Choroid plexus epithelial cell (primary cell): Measurements from ENCODE around the gene TNFRSF1A.

Experiments used
- DNase-seq: peaks from one replicate; pipeline ENCODE4 v3.0.0-alpha.2; 2010; ENCODE audit warnings: low read depth
- H3K4me3 ChIP-seq: 2 replicates; pipeline ENCODE4 v1.5.1; 2011; ENCODE audit warnings: low read depth, mild to moderate bottlenecking, control low read depth, low read length, moderate library complexity
- TF ChIP-seq, protein P1 (sequence below): conservative IDR thresholded peaks from 2 replicates; pipeline ENCODE4 v1.5.1; 2011; ENCODE audit warnings: low read depth, mild to moderate bottlenecking, control low read depth, inconsistent platforms, low read length, moderate library complexity

Gene TNFRSF1A

DNA sequence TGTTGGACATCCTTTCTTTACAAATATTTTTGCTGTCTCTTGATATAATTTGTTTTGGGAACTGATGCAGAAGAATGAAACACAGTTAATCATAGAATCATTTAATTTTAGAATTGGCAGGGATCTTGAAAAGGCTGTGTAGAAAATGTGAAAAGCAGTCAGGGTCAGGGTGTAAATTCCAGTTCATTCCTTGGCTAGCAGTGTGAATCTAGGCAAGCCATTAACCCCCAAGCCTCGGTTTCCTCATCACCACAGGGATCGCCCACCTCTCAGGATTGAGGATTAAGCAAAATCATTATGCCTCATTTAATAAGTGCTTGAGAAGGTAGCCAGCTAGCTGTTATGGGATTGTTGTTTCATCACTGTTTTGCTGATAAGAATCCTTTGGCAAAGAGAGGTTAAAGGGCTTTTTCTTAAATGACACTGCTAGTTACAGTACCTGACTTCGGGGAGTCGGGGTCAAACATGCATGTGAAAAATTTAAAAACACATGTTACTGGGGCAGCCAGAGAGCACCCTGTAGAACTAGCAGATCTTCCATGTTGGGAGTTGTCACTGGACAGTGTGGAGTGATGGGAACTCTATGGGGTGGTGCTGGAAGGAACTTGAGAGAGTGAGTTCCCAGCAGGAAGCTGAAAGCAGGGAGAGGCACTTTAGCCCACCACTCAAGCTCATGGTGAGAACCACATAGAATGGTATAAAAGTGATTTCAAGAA is 10.7 kb downstream of the TNFRSF1A start:
- DNase-seq, result no peak
- no peak overlapping the region for H3K4me3 ChIP-seq
- TF ChIP-seq, protein P1, sequence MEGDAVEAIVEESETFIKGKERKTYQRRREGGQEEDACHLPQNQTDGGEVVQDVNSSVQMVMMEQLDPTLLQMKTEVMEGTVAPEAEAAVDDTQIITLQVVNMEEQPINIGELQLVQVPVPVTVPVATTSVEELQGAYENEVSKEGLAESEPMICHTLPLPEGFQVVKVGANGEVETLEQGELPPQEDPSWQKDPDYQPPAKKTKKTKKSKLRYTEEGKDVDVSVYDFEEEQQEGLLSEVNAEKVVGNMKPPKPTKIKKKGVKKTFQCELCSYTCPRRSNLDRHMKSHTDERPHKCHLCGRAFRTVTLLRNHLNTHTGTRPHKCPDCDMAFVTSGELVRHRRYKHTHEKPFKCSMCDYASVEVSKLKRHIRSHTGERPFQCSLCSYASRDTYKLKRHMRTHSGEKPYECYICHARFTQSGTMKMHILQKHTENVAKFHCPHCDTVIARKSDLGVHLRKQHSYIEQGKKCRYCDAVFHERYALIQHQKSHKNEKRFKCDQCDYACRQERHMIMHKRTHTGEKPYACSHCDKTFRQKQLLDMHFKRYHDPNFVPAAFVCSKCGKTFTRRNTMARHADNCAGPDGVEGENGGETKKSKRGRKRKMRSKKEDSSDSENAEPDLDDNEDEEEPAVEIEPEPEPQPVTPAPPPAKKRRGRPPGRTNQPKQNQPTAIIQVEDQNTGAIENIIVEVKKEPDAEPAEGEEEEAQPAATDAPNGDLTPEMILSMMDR, result no peak

DNA sequence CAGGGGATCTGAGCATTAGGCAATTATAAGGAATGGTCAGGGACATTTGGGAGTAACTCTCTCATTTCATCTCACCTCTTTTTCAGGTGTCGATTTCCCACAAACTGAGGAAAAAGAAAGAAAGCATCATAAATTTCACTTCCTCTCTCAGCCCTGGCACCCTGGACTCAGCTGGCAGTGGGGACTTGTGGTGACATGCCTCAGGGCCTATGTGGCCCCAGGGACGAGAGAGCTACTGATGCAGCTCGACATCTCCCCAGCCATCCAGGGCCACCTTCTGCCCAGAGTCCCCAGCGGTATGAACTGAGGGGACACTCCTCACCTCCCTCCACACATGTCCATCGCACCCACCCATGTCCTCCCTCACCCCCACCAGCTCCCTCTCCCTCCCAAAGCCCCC is 11.7 kb downstream of the TNFRSF1A start:
- TF ChIP-seq, protein P1, result no peak
- H3K4me3 ChIP-seq, result no peak overlapping the region
- no peak for DNase-seq

GRCh38 chr12:6329703-6330064 is 12.2 kb downstream of the TNFRSF1A start:
- DNase-seq, result no peak
- H3K4me3 ChIP-seq, result no peak overlapping the region
- TF ChIP-seq, protein P1, result no peak

- H3K4me3 ChIP-seq, result no peak overlapping the region
- DNase-seq, result no peak
- TF ChIP-seq, protein P1, result no peak
Observed at GRCh38 chr12:6328945-6329702, 12.8 kb downstream of the TNFRSF1A start.

DNA sequence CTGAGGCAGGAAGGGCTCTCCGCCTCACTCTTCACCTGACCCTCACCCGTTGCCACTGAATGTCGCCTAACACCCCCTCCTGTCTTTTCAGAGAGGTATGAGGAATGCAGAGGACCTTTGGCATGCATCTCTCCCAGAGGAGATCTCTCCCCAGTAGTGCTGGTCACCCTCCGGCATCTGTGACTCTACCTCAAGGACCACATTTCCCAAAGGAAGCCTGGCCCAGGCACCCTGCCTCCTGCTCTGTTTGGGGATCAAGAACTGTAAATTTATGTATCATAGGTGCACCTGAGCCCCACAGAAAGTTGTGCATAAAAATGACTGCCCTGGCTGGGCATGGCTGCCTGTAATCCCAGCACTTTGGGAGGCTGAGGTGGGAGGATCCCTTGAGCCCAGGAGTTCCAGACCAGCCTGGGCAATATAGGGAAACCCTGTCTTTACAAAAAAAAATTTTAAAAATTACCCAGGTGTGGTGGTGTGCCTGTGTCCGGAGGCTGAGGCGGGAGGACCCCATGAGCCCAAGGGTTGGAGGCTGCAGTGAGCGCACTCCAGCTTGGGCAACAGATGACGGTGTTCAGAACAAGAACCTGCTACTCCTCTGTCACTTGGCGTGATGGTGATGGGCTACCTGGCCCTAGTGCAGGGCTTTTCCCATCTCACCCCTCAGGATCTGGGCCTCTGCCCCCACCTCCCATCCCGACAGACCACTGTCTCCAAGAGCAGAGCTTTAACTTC is 13.7 kb downstream of the TNFRSF1A start:
- TF ChIP-seq, protein P1, result no peak
- no peak for DNase-seq
- H3K4me3 ChIP-seq, result no peak overlapping the region

DNA sequence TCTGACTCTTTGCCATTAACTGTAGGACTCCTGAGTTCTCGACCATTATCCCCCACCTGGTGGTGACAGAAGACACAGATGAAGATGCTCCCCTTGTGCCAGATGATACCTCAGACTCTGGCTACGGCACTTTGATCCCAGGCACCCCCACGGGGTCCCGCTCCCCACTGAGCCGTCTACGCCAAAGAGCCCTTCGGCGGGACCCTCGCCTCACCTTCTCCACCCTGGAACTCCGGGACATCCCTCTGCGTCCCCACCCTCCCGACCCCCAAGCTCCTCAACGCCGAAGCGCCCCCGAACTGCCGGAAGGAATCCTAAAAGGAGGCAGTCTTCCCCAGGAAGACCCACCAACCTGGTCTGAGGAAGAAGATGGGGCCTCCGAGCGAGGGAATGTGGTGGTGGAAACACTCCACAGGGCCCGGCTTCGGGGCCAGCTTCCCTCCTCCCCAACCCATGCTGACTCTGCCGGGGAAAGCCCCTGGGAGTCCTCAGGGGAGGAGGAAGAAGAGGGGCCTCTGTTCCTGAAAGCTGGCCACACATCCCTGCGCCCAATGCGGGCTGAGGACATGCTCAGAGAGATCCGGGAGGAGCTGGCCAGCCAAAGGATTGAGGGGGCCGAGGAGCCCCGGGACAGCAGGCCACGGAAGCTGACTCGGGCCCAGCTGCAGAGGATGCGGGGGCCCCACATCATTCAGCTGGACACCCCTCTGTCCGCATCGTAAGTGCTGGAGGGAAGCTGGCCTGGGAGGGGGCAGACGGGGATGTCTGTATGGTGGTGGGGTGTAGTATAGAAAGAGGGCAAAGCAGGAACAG is 14.4 kb downstream of the TNFRSF1A start:
- no peak for DNase-seq
- no peak overlapping the region for H3K4me3 ChIP-seq
- TF ChIP-seq, protein P1, result no peak
